Erythroblast (primary cell): ENCODE results near the gene C10orf90.

Experiments used
- GATA1 ChIP-seq: IDR thresholded peaks from 2 replicates; pipeline ENCODE4 v1.6.1; 2011; ENCODE audit warnings: low read depth, mild to moderate bottlenecking, control low read depth, low read length, moderate library complexity
- POLR2A ChIP-seq: IDR thresholded peaks from 2 replicates; pipeline ENCODE4 v1.6.1; 2011; ENCODE audit warnings: mild to moderate bottlenecking, low read length

DNA sequence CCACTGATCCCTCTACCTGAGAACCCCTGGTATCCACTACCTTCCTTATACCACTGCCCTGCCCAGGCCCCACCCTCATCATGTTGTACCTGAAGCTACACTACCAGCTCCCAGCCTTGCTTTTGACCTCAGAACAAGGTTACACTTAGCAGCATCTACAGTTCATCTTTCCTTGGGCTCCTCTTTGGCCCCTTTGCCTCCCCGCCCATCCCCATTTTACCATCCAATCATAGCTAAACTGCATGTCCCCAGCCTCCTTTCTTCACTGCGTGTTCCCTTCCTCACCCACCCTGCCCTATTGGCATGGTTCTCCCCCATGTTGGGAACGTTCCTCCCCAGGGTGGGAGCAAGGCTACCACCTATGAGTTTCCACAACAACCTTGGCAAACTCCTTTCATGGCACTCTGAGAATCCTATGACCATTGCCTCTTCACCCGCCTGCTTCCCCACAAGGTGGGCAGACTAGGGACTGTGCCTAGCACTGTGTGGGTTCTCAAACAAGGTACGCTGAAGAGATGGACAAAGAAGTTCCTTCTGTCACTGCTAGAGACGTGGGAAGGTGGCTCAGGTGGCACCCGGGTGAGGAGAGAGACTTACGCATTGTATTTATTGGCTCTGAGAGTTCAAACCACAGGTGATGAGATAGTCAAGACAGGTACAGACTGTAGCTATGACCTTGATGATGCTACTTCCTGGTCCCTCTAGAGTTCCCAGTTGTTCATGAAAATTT, 215.3 kb downstream of the C10orf90 start:
- TF ChIP-seq POLR2A (no peak), GATA1 (no peak)
